Small intestine (tissue), 16 donors: Measurements from ENCODE around the gene RAD23B. TPM values are rescaled to one million over a fixed set of nuclear protein-coding genes. Genes with fewer than 3 reads are reported as not detected.

Experiments
- DNase-seq, 2 donors: peaks; one replicate each; pipeline versions ENCODE4 v3.0.0 to v3.0.0-alpha.2; 2013
- FAIRE-seq: peaks from 2 replicates; lab custom pipeline; 2012; peaks lifted over from hg19 to GRCh38; lab: Jason Lieb, UNC
- H3K27ac ChIP-seq, 3 donors: one replicate each; pipeline ENCODE4 v1.5.1; 2013; ENCODE audit warnings: low read length in 2 of 3, mild to moderate bottlenecking in 2 of 3, control low read depth in 1 of 3, inconsistent platforms in 1 of 3, low read depth in 1 of 3, moderate library complexity in 1 of 3
- H3K27me3 ChIP-seq, 3 donors: one replicate each; pipeline ENCODE4 v1.6.1; 2013; ENCODE audit warnings: low read length in 3 of 3, inconsistent platforms in 1 of 3; ENCODE audit not compliant: control insufficient read depth in 3 of 3, insufficient read depth in 3 of 3
- H3K36me3 ChIP-seq, 3 donors: one replicate each; pipeline ENCODE4 v1.6.1; 2013; ENCODE audit warnings: low read length in 3 of 3, inconsistent platforms in 1 of 3, low read depth in 1 of 3, mild to moderate bottlenecking in 1 of 3, moderate library complexity in 1 of 3; ENCODE audit not compliant: control insufficient read depth in 3 of 3, insufficient read depth in 2 of 3
- H3K4me1 ChIP-seq, 3 donors: one replicate each; pipeline ENCODE4 v1.6.1; 2013; ENCODE audit warnings: low read length in 2 of 3, inconsistent platforms in 1 of 3, low read depth in 1 of 3, mild to moderate bottlenecking in 1 of 3, moderate library complexity in 1 of 3; ENCODE audit not compliant: control insufficient read depth in 3 of 3, insufficient read depth in 2 of 3
- H3K4me3 ChIP-seq, 3 donors: one replicate each; pipeline ENCODE4 v1.5.1; 2013; ENCODE audit warnings: low read length in 3 of 3, control low read depth in 1 of 3, inconsistent platforms in 1 of 3, low read depth in 1 of 3, mild to moderate bottlenecking in 1 of 3, moderate library complexity in 1 of 3
- H3K9me3 ChIP-seq, 2 donors: one replicate each; pipeline ENCODE4 v1.6.1; 2013; ENCODE audit warnings: low read depth in 1 of 2, low read length in 1 of 2; ENCODE audit not compliant: control insufficient read depth in 2 of 2, insufficient read depth in 1 of 2
- WGBS, 3 donors: extraction: QIAGEN DNeasy Blood & Tissue Kit; methylation state at CpG; one replicate each; pipeline ENCODE4 v1.1.7; 2013; 5-methylcytosine and 5-hydroxymethylcytosine counted together
- long read RNA-seq, 10 donors: transcript quantifications; one replicate each; lab custom pipeline, GENCODE V29; 2026
- polyA plus RNA-seq, 4 donors: library from polyadenylated mRNA; stranded (reverse) in 3 of 4; unstranded in 1 of 4; fragments of 200-250 nt in 3 of 4; fragments of 120-200 nt in 1 of 4; gene quantifications; one replicate each; pipeline versions ENCODE4 v1.2.1 to v1.2.3, GENCODE V29; 2013
- donor health status: healthy with polysubstance abuse.
- donor health status: control.
- donor health status: control.
- donor health status: Bipolar disorder and iron deficiency.
- donor health status: healthy.

Gene RAD23B
- polyA plus RNA-seq = 10 to 100 TPM; 49.4 to 91.2 (median 56.8) TPM
- long read RNA-seq, donor 1, full-length matches to known transcripts = 45 of 222 reads
- long read RNA-seq, donor 1, partial matches to known transcripts = 177 of 222 reads
- long read RNA-seq, donor 1, other reads (novel, unspliced or antisense) = 0 of 222 reads
- long read RNA-seq, donor 2, full-length matches to known transcripts = 16 of 49 reads
- long read RNA-seq, donor 2, partial matches to known transcripts = 33 of 49 reads
- long read RNA-seq, donor 2, other reads (novel, unspliced or antisense) = 0 of 49 reads
- long read RNA-seq, donor 3, full-length matches to known transcripts = 10 of 109 reads
- long read RNA-seq, donor 3, partial matches to known transcripts = 99 of 109 reads
- long read RNA-seq, donor 3, other reads (novel, unspliced or antisense) = 0 of 109 reads
- long read RNA-seq, donor 4, full-length matches to known transcripts = 1 of 1 reads
- long read RNA-seq, donor 4, partial matches to known transcripts = 0 of 1 reads
- long read RNA-seq, donor 4, other reads (novel, unspliced or antisense) = 0 of 1 reads
- long read RNA-seq, donor 5, full-length matches to known transcripts = 1 of 28 reads
- long read RNA-seq, donor 5, partial matches to known transcripts = 27 of 28 reads
- long read RNA-seq, donor 5, other reads (novel, unspliced or antisense) = 0 of 28 reads
- long read RNA-seq, donor 6, full-length matches to known transcripts = 13 of 75 reads
- long read RNA-seq, donor 6, partial matches to known transcripts = 62 of 75 reads
- long read RNA-seq, donor 6, other reads (novel, unspliced or antisense) = 0 of 75 reads
- long read RNA-seq, donor 7, full-length matches to known transcripts = 10 of 90 reads
- long read RNA-seq, donor 7, partial matches to known transcripts = 80 of 90 reads
- long read RNA-seq, donor 7, other reads (novel, unspliced or antisense) = 0 of 90 reads
- long read RNA-seq, donor 8, partial matches to known transcripts = 5 of 5 reads
- long read RNA-seq, donor 8, other reads (novel, unspliced or antisense) = 0 of 5 reads
- long read RNA-seq, donor 9, full-length matches to known transcripts = 1 of 18 reads
- long read RNA-seq, donor 9, partial matches to known transcripts = 17 of 18 reads
- long read RNA-seq, donor 9, other reads (novel, unspliced or antisense) = 0 of 18 reads
- long read RNA-seq, donor 10, full-length matches to known transcripts = 25 of 112 reads
- long read RNA-seq, donor 10, partial matches to known transcripts = 87 of 112 reads
- long read RNA-seq, donor 10, other reads (novel, unspliced or antisense) = 0 of 112 reads

DNA sequence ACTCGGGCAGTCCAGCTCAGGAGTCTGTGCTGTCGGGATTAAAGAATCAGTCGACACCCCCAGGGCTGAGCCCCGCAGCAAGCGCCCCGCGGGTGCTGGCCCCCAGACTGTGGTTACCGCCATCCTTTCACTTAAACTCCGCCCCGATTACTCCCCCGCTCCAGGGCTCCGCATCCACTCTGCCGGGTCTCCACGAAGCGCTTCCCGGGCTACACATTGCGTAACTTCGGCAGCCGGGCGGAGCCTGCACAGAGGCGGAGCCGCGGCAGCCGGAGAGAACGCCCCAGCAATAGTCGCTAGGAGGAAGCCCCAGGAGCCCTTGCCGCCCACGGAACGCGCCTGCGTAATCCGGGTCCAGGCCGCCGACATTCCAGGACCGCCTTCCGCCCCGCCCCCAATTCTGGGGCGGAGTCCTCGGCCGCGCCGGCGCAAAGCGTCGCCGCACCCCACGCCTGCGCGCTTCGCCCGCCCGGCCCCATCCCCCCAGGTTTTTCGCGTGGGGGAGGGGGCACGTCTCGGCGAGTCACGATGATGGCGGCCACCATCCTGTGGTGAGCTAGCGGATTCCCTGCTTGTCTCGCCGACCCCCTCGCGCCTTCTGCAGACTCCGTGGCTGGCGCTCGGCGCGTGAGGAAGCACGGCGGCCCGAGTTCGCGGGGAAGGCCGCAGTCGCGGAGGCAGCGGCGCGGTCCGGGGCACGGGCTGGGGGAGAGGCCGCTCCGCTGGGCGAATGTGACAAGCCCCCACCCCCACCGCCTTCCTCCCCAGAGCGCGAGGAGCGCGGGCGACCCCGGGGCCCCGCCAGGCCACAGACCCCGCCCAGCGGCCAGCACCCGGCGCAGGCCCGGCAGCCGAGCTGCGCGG, at the start of gene RAD23B:
RAD23B (plus strand) TSS at position 521 of the 864 bp plus-strand sequence. CDS start 351 bp downstream, outside the sequence.
- no peaks in the 10 kb centered on the region for H3K9me3 ChIP-seq
- WGBS, 3 donors = 0% methylated on average over 81 to 101 of the region's 101 CpGs
- FAIRE-seq = no peak

DNA sequence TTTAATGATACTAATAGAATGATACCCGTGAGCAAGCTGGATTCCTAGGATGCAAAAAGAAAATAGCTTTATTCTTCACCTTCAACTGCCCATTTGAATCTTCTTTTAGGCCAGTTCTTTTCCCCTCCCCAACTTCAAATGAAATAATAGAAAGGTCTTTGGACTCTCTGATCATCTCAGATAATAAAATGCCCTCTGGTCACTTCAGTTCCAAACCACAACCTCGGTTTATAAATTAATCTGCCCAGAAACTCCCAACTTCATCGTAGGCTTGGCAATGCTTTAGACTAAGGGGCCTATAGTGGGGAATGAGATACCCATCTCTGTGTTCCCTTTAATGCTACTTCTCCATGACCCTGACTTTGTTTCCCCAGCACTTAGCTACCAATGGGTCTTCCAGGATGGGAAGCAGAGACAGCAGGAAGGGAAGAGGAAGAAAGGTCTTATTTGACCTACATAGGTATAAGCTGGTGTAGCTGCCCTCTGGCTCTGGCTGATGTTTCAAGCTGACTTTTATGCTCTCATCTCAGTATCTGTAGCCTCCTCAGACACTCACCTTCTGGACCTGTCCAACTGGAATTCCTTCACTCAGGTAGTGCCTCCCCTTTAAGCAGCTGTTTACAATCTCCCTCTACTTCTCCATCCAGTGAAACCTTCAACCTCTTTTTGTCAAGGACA, 47.2 kb upstream of the RAD23B start:
- H3K27me3 ChIP-seq = no peaks in the 10 kb centered on the region
- DNase-seq (peak in 1 of 2 donors; percentile 15), FAIRE-seq (no peak)
- WGBS, 3 donors = 37 to 76% (median 55%) methylated on average over 3 of the region's 3 CpGs
- no peak overlapping the region for H3K4me3 ChIP-seq
- H3K9me3 ChIP-seq = no peaks in the 10 kb centered on the region
- H3K4me1 ChIP-seq = peaks cover 0 to 4% (median 0%) of the 10 kb centered on the region in 3 donors
- no peaks in the 10 kb centered on the region for H3K36me3 ChIP-seq
- no peak overlapping the region for H3K27ac ChIP-seq

More for the DNA sequence above, at the start of gene RAD23B:
- H3K27me3 ChIP-seq = no peaks in the 10 kb centered on the region
- peak within 1 kb of the TSS; percentile 79 to 99 (median 94) for H3K27ac ChIP-seq
- H3K4me1 ChIP-seq = peaks cover 3 to 20% (median 5%) of the 10 kb centered on the region in 3 donors
- no peaks in the 10 kb centered on the region for H3K36me3 ChIP-seq
- peak; percentile 99 for DNase-seq
- H3K4me3 ChIP-seq = peak within 1 kb of the TSS; percentile 85 to 100 (median 86)

DNA sequence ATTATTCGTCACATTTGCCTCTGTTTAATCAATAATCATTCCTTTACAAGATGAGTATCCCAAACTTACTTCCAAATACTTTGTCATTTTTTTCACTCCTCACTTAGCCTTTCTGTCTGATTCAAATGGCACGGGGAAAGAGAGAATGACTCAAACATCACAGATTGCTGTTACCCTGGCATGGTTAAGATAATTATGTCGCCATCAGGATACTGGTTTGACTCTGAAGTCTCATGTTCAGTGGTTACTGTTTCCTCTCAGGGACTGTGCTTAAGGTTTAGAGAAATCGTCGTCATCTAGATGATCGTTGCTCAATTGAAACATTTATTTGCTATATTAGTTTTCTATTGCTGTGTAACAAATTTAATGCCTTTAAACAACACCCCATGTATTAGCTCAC, 45.2 kb upstream of the RAD23B start:
- Histone ChIP-seq H3K27me3 (no peaks in the 10 kb centered on the region), H3K27ac (no peak overlapping the region), H3K4me3 (no peak overlapping the region), H3K9me3 (no peaks in the 10 kb centered on the region), H3K36me3 (no peaks in the 10 kb centered on the region), H3K4me1 (peaks cover 0 to 4% (median 0%) of the 10 kb centered on the region in 3 donors)
- no peak for FAIRE-seq
- WGBS, 3 donors = 76 to 88% (median 82%) methylated on average over 6 of the region's 6 CpGs
- no peak for DNase-seq

DNA sequence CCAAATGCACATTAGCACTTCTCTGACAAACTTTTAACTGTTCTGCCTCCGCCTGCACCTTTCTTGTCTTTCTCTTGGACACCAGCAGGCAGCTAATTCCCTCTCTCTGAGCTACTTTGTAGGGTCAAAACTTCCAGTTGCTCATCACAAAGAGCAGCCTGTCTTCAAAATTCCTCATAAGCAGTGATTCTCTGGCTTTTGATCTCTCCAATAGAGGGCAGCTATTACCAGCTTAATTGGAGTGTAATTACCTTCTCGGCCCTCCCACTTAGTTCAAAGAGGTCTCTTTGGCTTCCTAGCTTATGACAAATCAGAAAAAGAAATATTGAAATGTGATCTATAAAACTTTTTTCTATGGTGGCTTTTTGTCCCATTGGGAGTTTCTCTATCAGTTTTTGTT, 43.6 kb upstream of the RAD23B start:
- peak; percentile 59 to 63 for DNase-seq
- Histone ChIP-seq H3K27ac (no peak overlapping the region), H3K36me3 (no peaks in the 10 kb centered on the region), H3K27me3 (no peaks in the 10 kb centered on the region), H3K4me3 (no peak overlapping the region), H3K9me3 (no peaks in the 10 kb centered on the region), H3K4me1 (peaks cover 0 to 8% (median 6%) of the 10 kb centered on the region in 3 donors)
- 38 to 59% (median 50%) methylated on average over 2 of the region's 2 CpGs for WGBS, 3 donors
- FAIRE-seq = no peak

DNA sequence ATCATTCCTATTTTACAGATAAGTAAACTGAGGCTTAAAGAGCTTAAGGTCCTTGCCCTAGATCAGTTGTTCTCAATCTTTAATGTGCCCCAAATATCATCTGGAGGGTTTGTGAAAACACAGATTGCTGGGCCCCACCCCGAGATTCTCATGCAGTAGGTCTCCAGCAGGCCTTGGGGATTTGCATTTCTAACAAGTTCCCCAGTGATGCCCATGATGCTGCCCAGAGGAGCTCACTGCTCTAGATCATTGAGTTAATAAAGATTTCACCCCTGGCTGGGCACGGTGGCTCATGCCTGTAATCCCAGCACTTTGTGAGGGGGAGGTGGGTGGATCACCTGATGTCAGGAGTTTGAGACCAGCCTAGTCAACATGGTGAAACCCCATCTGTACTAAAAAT, 42.8 kb upstream of the RAD23B start:
- Histone ChIP-seq H3K4me1 (peaks cover 0 to 8% (median 6%) of the 10 kb centered on the region in 3 donors), H3K27me3 (no peaks in the 10 kb centered on the region), H3K4me3 (no peak overlapping the region), H3K27ac (no peak overlapping the region), H3K9me3 (no peaks in the 10 kb centered on the region), H3K36me3 (no peaks in the 10 kb centered on the region)
- WGBS, 3 donors = 81 to 87% (median 85%) methylated on average over 2 of the region's 2 CpGs
- no peak for FAIRE-seq
- DNase-seq = no peak

DNA sequence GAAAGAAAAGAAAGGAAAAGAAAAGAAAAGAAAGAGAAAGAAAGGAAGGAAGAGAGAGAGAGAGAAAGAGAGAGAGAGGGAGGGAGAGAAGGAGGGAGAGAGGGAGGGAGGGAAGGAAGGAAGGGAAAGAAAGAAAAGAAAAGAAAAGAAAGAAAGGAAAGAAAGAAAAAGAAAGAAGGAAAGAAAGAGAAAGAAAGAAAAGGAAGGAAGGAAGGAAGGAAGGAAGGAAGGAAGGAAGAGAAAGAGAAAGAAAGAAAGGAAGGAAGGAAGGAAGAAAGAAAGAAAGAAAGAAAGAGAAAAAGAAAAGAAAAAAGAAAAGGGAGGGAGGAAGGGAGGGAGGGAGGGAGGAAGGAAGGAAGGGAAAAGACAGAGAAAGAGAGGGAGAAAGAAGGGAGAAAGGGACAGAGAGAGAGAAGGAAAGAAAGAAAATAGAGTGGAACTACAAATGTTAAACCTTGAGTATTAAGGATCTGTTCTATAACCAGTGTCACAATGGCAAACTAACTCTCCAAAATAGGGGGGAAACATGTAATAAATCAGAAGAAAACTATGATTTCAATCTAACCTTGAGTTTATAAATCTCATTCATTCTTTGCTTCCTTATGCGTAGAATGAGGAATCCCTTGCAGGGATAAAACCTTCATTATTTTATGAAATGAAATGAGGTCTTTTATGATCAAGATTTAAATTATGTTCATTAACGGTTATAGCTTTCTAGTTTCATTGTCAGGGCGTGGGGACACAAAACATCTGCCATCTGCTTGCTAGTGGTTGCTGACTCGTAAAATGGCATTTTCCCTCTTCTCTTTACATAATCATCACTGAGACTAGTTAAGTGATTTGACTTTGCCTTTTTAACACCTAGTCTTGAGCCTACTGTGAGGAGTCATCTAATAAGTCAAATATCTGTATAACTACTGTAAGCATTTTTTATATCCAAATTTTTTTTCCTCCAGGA, 40.7 kb upstream of the RAD23B start:
- H3K4me3 ChIP-seq = no peak overlapping the region
- no peaks in the 10 kb centered on the region for H3K27me3 ChIP-seq
- no peak overlapping the region for H3K27ac ChIP-seq
- FAIRE-seq (no peak), DNase-seq (no peak)
- peaks cover 0 to 8% (median 2%) of the 10 kb centered on the region in 3 donors for H3K4me1 ChIP-seq
- 45 to 56% (median 54%) methylated on average over 4 of the region's 4 CpGs for WGBS, 3 donors
- H3K9me3 ChIP-seq = no peaks in the 10 kb centered on the region
- no peaks in the 10 kb centered on the region for H3K36me3 ChIP-seq
